ENCODE data around the gene HNRNPUL1.

- no peak for TF ChIP-seq POLR2A (IDR thresholded peaks at IDR 0.05)
- TF ChIP-seq CTCF (IDR thresholded peaks at IDR 0.05) = no peak
Observed at GRCh38 chr19:41235480-41235879, 28.7 kb upstream of the HNRNPUL1 start.
